NCI-H774 (cell line): ENCODE results near the gene CEACAM6.
"Not testable (repeated sequence)": the region's sequence is repeated elsewhere in the genome, so short reads cannot be mapped to it uniquely, and the experiment has no call there.

Experiments
- DNase-seq: peaks from one replicate; lab custom pipeline; 2025; lab: John Stamatoyannopoulos, UW

Gene CEACAM6

DNA sequence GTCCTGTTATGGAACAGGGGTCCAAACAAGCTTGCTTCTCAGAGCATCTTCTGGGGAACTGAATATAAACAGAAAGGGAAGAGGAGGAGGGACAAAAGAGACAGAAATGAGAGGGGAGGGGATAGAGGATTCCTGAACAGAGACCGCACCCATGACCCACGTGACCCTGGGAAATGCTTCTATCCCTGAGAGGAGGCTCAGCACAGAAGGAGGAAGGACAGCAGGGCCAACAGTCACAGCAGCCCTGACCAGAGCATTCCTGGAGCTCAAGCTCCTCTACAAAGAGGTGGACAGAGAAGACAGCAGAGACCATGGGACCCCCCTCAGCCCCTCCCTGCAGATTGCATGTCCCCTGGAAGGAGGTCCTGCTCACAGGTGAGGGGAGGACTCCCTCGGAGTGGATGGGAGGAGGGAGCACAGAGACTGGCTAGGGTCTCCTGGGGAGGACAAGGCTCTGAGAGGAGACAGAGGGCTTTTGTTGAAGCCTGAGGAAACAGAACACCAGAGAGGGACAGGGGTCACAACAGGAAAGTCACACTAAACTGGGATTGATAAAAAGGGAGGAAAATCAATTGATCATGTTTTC is at the start of gene CEACAM6:
TSS of gene CEACAM6 (plus strand) at position 203 of the 586 bp plus-strand sequence. CDS start at position 312, 109 bp downstream.
- no peak for DNase-seq

DNA sequence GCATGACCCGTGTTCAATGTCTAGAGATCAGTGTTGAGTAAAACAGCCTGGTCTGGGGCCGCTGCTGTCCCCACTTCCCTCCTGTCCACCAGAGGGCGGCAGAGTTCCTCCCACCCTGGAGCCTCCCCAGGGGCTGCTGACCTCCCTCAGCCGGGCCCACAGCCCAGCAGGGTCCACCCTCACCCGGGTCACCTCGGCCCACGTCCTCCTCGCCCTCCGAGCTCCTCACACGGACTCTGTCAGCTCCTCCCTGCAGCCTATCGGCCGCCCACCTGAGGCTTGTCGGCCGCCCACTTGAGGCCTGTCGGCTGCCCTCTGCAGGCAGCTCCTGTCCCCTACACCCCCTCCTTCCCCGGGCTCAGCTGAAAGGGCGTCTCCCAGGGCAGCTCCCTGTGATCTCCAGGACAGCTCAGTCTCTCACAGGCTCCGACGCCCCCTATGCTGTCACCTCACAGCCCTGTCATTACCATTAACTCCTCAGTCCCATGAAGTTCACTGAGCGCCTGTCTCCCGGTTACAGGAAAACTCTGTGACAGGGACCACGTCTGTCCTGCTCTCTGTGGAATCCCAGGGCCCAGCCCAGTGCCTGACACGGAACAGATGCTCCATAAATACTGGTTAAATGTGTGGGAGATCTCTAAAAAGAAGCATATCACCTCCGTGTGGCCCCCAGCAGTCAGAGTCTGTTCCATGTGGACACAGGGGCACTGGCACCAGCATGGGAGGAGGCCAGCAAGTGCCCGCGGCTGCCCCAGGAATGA is 48.4 kb upstream of the CEACAM6 start:
- peak; percentile 76 for DNase-seq

DNA sequence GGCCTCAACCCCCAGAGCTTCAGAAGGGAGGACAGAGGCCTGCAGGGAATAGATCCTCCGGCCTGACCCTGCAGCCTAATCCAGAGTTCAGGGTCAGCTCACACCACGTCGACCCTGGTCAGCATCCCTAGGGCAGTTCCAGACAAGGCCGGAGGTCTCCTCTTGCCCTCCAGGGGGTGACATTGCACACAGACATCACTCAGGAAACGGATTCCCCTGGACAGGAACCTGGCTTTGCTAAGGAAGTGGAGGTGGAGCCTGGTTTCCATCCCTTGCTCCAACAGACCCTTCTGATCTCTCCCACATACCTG is 47.9 kb upstream of the CEACAM6 start:
- peak; percentile 38 for DNase-seq

DNA sequence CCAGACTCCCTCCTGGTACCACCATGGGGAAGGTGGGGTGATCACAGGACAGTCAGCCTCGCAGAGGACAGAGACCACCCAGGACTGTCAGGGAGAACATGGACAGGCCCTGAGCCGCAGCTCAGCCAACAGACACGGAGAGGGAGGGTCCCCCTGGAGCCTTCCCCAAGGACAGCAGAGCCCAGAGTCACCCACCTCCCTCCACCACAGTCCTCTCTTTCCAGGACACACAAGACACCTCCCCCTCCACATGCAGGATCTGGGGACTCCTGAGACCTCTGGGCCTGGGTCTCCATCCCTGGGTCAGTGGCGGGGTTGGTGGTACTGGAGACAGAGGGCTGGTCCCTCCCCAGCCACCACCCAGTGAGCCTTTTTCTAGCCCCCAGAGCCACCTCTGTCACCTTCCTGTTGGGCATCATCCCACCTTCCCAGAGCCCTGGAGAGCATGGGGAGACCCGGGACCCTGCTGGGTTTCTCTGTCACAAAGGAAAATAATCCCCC is 47.4 kb upstream of the CEACAM6 start:
- DNase-seq = no peak

DNA sequence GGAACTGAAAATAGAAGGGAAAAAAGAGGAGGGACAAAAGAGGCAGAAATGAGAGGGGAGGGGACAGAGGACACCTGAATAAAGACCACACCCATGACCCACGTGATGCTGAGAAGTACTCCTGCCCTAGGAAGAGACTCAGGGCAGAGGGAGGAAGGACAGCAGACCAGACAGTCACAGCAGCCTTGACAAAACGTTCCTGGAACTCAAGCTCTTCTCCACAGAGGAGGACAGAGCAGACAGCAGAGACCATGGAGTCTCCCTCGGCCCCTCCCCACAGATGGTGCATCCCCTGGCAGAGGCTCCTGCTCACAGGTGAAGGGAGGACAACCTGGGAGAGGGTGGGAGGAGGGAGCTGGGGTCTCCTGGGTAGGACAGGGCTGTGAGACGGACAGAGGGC is 46.8 kb upstream of the CEACAM6 start, which contains the start of gene CEACAM5:
TSS of gene CEACAM5 (plus strand) at position 146 of the 400 bp plus-strand sequence. CDS start at position 252, 106 bp downstream.
- DNase-seq = peak; percentile 10

DNA sequence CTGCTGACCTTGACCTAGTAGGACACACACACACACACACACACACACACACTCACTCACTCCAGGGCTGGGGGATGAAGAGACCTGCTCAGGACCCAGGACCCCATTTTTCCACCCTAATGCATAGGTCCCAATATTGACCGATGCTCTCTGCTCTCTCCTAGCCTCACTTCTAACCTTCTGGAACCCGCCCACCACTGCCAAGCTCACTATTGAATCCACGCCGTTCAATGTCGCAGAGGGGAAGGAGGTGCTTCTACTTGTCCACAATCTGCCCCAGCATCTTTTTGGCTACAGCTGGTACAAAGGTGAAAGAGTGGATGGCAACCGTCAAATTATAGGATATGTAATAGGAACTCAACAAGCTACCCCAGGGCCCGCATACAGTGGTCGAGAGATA is 45.8 kb upstream of the CEACAM6 start:
- not testable (repeated sequence) for DNase-seq

DNA sequence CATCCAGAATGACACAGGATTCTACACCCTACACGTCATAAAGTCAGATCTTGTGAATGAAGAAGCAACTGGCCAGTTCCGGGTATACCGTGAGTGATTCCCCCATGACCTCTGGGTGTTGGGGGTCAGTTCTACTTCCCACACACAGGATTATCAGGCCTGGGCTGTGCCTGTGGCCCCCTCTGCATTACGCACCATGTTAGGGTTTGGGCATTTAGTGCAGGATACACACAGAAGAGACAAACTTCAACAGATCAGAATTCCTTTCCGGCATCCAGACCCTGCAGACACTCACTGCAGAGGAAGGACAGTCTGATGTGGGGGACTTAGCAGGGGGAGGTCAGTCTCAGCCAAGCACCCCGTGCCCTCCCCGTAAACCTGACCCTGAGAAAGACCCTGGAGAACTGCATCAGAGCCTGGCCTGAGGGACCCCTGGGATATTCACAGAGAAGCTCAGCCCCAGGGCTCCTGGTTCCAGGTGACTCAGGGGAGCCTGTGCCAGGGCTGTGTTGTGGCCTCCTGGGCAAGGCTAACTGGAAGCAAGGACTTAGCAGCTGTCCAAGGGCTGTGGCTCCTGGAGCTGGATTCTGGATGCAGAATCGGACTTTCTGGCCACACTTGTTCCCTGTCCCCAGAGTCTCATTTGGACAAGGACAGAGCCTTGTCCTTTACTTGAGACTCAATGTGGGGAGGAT is 45.2 kb upstream of the CEACAM6 start:
- no peak for DNase-seq

DNA sequence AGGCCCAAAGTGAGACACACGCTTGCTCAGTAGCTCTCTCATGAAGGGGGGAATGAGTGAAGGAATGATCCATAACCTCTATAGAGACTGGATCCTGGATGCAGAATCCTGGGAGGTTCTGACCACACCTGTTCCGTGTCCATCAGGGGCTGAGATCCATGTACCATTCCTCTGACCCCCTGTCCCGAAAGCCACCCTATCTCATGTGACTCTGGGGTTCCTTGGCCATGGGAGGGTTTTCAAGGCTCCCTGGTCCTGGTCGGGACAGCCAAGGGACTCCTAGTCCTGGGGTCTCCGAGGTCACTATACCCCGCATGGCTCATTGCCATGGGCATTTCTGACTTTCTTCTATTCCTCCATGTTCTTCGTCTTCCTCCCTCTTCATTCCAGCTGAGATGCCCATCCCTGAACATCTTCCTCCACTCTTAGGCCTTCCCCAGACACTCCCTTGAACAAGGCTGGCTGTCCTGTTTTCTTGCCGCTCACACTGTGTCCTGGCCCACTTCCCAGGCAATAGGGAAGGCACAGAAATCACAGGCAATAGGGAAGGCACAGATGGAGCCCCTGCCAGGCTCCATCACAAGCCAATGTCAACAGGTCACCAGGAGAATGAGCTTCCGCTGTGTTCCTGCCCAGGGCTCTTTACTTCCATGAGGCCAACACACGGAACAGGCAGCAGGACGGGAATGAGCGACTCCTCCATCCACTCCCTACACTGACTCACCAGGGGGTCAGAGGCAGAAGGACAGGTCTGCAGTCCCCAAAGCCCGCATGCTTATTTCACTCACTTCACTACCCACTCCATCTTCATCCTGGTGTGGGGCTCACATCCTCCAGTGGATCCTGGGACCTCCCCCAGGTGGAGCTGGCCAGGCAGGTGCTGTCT is 43.7 kb upstream of the CEACAM6 start:
- no peak for DNase-seq

DNA sequence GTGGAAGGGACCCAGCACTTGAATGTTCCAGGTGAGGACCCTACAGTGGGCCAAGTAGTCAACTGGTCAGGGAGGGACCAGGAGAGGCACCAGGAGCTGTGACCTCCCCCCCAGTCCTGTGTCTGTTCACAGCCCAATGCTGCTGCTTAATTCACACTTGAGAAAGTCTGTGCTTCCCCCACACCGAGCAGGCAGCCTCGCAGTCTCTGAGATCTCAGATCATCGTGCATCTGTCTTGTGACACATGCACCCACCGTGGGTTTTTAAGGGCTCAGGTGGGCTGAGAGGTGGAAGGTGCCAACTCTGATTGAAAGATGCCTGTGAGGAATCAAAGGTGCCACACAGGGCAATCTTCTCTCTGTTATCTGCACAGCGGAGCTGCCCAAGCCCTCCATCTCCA is 40.7 kb upstream of the CEACAM6 start:
- DNase-seq = no peak

DNA sequence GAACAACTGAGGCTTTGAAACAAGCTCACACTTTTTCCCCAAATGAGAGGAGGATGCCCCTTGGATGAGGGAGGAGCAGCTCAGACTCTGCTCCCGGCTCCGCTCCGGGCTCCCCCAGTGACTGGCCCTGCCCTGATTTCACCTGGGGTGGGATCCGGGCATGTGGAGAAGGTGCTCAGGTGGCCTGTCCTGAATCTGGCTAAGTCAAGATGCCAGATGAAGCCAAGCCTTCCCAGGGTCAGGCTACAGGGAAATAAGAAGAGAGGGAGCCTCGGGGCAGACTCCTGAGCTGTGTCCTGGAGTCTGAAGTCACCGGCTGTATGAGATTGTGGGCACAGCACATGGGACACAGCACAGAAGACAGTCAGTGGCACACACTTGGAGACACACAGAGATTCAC is 36.6 kb upstream of the CEACAM6 start:
- no peak for DNase-seq

DNA sequence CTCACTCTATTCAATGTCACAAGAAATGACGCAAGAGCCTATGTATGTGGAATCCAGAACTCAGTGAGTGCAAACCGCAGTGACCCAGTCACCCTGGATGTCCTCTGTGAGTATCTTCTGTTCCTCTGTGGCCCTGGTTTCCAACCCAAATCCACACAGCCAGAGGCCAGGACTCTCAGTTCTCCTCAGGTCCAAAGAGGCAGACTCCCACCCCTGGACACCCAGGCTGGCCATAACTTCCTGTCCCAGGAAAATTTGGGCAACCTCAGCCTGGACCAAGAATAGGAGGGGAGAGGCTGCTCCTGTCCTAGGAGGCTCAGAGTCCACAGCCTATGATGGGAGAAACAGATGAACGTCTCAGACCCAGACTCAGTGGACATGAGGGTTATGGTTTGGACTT is 35.2 kb upstream of the CEACAM6 start:
- DNase-seq = no peak

DNA sequence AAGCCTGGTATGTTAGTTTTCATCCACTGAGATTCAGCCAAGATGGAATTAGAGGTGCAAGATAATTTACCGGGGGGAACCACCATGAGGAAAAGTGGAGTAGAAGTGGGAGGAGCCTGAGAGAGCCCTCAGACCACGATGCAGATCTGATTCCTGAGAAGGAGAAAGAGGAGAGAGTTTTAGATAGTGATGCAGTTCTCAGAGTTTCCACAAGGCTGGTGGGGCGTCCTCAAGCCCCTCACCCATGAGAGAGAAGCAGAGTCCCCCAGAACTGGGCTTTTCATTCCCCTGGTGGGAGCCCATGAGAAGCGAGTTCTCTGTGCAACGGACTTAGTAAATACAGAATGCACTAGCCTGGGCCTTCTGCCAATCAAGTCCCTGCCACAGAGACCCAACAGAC is 28.8 kb upstream of the CEACAM6 start:
- DNase-seq = no peak

DNA sequence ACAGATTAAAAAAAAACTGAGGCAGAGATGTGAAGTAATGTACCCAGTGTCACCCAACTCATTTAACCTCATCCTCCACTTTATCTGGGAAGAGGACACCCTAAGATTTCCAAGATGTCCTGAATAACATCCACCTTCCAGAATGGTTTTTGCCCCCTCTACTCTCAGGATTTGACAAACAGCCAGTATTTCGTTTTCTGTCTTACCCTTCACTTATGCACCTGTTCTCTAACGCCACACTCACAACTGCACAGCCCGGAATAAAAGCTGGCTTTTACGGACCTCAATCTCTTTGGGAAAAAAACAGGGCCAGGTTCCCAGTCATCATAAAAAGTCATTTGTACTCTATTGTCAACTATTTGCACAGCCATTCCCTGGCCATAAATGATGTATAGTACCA is 21.2 kb upstream of the CEACAM6 start:
- no peak for DNase-seq

DNA sequence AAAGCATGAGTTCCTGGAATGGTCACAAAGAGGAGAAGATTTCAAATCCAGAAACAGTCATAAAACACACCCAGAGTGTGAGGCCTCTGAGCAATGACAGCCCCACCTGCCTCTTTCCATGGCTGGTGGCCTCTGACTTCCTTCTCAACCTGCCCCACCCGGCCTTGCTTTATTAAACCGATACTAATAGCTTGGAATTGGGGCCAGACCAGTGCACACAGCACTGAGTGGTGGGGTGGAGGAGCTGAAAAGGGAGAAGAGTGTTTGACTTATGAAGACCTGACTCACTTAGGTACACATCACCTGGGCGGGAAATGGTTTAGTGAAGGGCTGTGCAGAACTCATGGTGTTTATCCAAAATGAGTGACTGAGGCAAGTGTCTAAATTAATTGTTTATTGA is 20.7 kb upstream of the CEACAM6 start:
- DNase-seq = peak; percentile 93

DNA sequence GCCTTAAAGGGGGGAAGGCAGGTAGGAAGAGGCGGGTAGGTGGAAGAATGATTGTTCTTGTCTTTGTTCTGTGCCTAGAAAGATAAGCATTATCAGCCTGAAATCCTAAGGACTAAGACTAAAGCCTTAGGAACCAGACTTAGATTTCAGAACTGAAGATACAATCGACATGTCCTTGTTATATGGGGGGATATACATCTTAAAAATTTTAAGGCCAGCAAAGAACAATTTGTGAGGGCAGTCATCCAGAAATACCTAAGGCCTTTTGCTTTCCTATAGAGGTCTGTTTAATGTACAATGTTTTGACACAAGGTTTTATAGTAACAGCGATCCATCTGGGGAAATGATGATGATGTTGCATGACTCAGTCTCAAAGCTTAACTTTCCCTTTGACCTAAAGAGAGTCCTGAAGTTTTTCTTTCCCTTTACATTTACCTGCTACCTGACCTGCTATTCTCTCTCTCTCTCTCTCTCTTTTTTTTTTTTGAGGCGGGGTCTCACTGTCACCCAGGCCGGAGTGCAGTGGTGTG is 20.2 kb upstream of the CEACAM6 start:
- peak; percentile 23 for DNase-seq

DNA sequence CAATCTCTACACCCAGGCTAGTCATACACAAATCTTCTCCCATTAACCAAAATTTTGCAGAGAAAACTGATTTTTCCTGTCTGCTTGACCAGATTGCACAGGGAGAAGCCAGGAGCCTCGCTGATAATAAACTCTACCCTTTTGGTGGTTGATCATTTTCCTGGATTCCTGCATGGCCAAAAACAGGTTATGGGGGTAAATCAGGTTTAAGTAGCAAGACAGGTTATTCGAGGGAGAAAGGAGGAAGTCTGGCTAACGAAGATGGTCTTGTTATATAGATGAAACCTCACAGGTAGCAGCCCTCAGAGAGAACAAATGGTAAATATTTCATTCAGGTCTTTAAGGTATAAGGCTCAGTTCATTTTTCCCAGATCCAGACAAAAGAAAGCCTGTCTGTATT is 16.0 kb upstream of the CEACAM6 start:
- DNase-seq = no peak

DNA sequence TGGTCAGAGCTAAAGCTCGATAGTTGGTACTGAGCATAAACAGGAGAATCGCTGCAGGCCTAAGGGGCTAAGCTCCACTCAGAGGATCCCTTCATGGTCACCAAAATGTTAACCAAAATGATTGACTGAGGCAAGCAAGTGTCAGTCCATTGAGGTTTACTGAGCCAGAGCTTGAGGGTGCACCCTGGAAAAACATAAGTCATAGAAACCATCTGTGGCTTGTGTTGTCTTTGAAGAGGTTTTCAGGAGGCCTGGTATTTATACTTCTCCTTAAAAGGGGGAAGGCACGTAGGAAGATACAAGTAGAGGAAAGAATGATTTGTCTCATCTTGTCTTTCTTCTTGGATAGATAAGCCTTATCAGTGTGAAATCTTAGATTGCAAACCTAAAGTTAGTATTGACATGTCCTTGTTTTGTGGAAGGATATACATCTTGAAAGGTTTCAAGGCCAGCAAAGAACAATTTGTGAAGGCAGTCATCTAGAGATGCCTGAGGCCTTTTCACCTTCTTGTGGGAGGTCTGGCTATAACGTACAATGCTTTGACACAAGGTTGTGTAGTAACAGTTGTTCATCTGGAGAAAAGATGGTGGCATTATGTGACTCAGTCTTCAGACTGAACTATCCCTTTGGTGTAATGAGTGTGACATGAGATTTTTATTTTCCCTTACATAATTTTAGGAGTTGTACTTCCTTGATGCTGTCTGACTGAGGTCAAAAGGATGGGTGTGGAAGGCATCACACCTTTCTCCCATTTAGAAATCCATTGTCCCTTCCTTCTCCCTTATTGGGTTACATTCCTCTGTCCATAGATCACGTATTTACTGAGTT is 14.7 kb upstream of the CEACAM6 start:
- DNase-seq = no peak

DNA sequence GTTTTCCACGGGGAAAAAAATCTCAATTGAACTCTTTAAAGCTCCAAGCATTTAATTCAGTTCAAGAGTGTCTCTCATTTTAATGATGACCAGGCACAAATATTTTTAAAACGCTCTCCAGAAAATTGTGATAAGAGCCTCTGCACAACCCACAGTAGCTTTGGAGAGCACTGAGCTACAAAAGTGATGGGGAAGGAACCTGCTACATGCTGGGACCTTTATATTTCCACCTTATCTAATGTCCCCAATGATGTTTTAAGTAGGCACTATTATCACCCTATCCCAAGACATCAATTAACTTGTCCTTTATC is 14.1 kb upstream of the CEACAM6 start:
- DNase-seq = no peak

DNA sequence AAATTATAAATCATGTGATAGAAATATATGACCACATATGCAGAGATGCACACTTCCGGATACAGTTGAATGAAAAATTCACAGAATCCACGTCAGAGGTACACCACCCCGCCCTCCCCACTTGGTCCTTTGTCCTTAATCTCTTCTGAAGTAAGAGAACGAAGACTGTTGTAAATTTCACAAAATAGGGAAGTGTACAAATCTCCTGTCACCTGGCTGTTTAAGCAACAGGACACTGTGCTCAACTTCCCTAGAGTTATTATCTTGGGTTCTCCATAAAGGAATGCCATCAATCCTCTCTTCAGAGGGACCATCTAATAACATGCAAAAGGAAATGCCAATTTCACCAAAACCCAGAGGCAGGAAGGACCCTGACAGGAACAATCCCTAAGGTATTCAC is 10.5 kb upstream of the CEACAM6 start:
- no peak for DNase-seq

DNA sequence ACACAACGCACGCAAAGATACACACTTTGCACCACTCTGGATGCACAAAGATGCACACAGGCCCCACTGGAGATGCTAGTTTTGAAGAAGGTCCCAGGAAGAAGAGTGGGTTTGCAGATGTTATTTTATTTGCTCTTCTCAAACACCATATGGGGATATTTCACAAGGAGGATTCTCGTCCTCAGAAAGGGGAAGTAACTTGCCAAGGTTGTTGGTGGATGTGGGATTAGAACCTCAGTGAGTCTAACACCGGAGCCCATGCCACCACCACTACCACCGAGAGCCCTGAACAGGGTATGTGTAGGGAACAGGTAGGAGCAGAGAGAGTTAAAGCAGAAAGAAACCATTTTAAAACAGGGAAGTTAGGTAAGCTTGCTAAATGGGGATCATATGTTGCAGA is 9.6 kb upstream of the CEACAM6 start:
- DNase-seq = no peak

DNA sequence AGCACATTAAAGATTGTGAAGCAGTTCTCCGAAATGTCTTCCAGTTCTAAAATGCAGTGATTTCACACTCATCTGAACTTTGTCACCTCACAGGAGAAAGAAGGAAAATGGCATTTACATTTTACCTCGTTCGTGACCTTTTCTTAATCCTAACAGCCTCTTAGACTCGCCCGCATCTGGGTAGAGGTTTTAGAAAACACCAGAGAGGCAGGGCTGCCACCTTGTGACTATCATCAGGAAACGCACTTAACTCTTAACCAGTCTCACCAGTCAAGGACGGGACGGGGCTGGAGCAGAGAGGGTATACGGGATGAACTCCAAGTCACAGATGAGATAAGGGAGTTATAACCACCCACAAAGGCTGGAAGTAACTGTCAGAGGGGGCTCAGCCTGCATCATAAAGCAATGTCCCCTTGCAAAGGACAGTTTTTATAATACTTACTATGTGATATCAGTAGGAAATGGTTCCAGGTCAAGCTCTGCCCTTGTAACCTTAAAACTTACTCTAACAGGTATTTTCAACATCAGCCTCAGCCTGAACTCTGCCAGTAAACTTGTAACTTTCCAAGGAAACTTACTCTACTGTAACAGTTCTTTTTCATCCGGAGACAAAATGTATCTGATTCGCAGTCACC is 8.6 kb upstream of the CEACAM6 start:
- DNase-seq = peak; percentile 74
